EL (cell line): Measurements from ENCODE around the gene CCDC188.

Experiments used
- DNase-seq: peaks from one replicate; pipeline ENCODE4 v3.0.0-alpha.2; 2016

The CCDC188 gene

GRCh38 chr22:20102203-20102780, 48.6 kb downstream of the CCDC188 start:
- no peak for DNase-seq

DNA sequence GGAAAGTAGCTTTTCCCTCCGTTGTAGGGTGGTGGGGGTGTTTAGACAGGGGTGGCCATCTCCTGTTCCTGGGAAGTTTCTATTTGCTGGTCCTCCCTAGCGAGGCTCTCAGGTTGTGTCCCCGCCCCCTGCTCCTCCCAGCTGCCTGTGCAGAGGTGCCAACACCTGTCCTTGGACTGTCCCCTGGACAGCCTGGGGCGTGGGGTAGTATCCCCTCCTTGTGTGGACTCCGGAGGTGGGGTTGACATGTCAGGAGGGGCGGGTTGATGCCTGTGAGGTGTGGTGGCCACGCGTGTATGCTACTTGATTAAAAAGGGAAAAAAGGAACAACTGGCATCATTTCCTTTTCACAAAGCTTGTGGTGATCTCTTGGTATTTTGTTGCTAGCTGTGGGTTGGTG, 49.2 kb downstream of the CCDC188 start:
- DNase-seq = no peak

DNA sequence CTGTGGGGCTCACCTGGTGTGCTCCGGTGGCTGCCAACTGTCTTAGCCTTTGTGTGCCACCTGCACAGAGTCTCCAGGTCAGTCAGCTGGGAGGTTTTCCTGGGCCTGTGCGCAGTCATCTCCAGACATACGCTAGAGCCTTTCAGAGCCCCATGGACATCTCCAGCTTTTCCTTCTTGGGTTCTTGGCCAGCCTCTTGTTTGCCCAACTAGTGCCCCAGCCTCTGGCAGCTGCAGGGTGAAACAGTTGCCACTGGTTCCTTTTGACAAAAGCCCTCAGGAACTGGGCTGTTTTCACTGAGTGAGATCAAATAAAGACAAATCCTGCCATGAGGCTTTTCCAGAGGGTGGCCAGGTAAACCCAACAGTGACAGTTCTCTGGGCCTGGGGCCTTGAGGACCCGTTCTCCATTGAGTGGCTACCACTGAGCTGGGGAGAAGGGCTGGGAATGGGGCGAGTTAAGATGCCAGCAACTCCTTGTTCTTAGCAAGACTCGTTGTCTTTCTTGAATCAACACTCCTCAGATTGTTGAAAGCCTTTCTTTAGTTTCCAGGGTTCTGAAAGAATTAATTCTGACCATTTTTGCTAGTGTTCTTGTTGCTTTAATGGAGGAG, 51.6 kb downstream of the CCDC188 start:
- no peak for DNase-seq
